Peyer's patch (tissue), 4 donors: ENCODE results near the gene PLCH1.

ENCODE experiments used
- POLR2A ChIP-seq, 2 donors: fragments of 450-650 bp; IDR thresholded peaks; one replicate each; pipeline ENCODE4 v1.5.1; 2017; ENCODE audit warnings: antibody characterized with exemption in 2 of 2, mild to moderate bottlenecking in 2 of 2, moderate library complexity in 2 of 2
- TF ChIP-seq, protein P1 (sequence below), 6 experiments: fragments of 450-650 bp in 4 of 6; fragments of 200-600 bp in 2 of 6; sonication (generic) in 1 of 6; IDR thresholded peaks; one replicate each; pipeline ENCODE4 v1.5.1; 2017 to 2019; ENCODE audit warnings: antibody characterized with exemption in 6 of 6, mild to moderate bottlenecking in 3 of 6, moderate library complexity in 1 of 6

DNA sequence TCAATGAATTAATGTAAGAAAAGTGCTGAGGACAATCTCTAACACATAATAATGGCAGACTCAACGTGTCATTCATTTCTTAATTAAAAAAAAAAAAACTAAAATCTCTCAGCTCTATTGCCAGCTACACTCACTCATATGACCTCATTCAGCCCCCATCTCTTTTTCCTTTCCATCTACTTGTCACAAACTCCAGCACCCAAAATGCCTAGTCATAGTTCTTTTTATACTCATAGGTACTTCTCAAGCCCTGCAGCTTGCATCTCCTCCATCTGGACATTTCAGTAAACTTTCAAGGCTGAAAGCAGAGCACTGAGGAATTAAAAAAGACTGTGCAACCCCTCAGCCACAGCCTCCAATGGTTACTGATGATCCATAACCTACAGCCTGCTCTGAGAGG lies 109.8 kb downstream of the PLCH1 start:
- TF ChIP-seq, protein P1, sequence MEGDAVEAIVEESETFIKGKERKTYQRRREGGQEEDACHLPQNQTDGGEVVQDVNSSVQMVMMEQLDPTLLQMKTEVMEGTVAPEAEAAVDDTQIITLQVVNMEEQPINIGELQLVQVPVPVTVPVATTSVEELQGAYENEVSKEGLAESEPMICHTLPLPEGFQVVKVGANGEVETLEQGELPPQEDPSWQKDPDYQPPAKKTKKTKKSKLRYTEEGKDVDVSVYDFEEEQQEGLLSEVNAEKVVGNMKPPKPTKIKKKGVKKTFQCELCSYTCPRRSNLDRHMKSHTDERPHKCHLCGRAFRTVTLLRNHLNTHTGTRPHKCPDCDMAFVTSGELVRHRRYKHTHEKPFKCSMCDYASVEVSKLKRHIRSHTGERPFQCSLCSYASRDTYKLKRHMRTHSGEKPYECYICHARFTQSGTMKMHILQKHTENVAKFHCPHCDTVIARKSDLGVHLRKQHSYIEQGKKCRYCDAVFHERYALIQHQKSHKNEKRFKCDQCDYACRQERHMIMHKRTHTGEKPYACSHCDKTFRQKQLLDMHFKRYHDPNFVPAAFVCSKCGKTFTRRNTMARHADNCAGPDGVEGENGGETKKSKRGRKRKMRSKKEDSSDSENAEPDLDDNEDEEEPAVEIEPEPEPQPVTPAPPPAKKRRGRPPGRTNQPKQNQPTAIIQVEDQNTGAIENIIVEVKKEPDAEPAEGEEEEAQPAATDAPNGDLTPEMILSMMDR (IDR thresholded peaks at IDR 0.05): no peak
- no peak for TF ChIP-seq POLR2A (IDR thresholded peaks at IDR 0.05)
